Stimulated activated effector memory CD8-positive, alpha-beta T cell treated with anti-CD3 and anti-CD28 coated beads, Interleukin-12 subunit alpha, Interleukin-12 subunit beta, amount 100 ng/mL, for 72 hours (primary cell): ENCODE results near the gene IL2RA.
A peak's percentile ranks its signal among the peaks of the same experiment; 100 is the strongest.

ENCODE experiments used
- ATAC-seq: fragments of 150-1000 bp; cut with Tn5 transposase; 2 replicates; pipeline ENCODE4 v1.10.0; 2021
- DNase-seq, 2 donors: peaks; one replicate each; pipeline ENCODE4 v3.0.0; 2021 to 2022; ENCODE audit warnings: low spot score in 2 of 2
- H3K27ac Mint-ChIP-seq: one replicate; pipeline ENCODE4 v1.8.0; 2022; ENCODE audit warnings: mild to moderate bottlenecking, mixed read lengths
- H3K36me3 Mint-ChIP-seq: one replicate; pipeline ENCODE4 v1.8.0; 2022; ENCODE audit warnings: mild to moderate bottlenecking, mixed read lengths
- H3K4me1 Mint-ChIP-seq: one replicate; pipeline ENCODE4 v1.8.0; 2022; ENCODE audit warnings: mixed read lengths
- H3K4me3 Mint-ChIP-seq: one replicate; pipeline ENCODE4 v1.8.0; 2022; ENCODE audit warnings: mild to moderate bottlenecking, mixed read lengths
- H3K9me3 Mint-ChIP-seq: one replicate; pipeline ENCODE4 v1.8.0; 2022; ENCODE audit warnings: mixed read lengths

IL2RA gene

GRCh38 chr10:5981529-5981928 is 80.6 kb downstream of the IL2RA start:
- Mint-ChIP-seq H3K36me3 (peaks cover under 1% of the 10 kb centered on the region), H3K4me3 (no peak overlapping the region), H3K9me3 (no peaks in the 10 kb centered on the region), H3K27ac (no peak overlapping the region), H3K4me1 (peaks cover 6% of the 10 kb centered on the region)
- ATAC-seq (no peak), DNase-seq (peak in 1 of 2 donors; percentile 43)

DNA sequence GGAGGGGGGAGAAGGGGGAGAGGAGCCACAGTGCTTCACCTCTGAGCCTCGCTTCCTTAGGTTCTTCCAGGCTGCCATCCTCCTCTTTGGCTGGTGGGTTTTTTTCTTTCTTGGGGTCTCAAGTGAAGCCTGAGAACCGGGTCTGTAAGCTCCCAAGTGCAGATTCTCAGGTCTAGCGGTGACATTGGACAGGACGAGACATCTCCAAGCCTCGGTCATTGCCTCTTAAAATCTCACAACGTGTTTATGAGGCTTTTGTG is 84.0 kb downstream of the IL2RA start:
- Mint-ChIP-seq H3K27ac (peak overlapping the region; percentile 20), H3K4me1 (peaks cover 20% of the 10 kb centered on the region), H3K9me3 (no peaks in the 10 kb centered on the region), H3K36me3 (peaks cover 22% of the 10 kb centered on the region), H3K4me3 (peak overlapping the region; percentile 88)
- DNase-seq, result no peak
- no peak for ATAC-seq

- H3K9me3 Mint-ChIP-seq, result no peaks in the 10 kb centered on the region
- peaks cover 25% of the 10 kb centered on the region for H3K4me1 Mint-ChIP-seq
- H3K36me3 Mint-ChIP-seq, result peaks cover 22% of the 10 kb centered on the region
- peak within 1 kb of the TSS; percentile 93 for H3K27ac Mint-ChIP-seq
- peak; percentile 78 to 93 for DNase-seq
- H3K4me3 Mint-ChIP-seq, result peak within 1 kb of the TSS; percentile 88
- ATAC-seq, result peak; percentile 86
Observed at GRCh38 chr10:5977471-5978229, 84.5 kb downstream of the IL2RA start, which contains the start of gene IL15RA. Gene IL15RA (minus strand): TSS chr10:5977543. CDS start chr10:5977492, 51 bp downstream.

DNA sequence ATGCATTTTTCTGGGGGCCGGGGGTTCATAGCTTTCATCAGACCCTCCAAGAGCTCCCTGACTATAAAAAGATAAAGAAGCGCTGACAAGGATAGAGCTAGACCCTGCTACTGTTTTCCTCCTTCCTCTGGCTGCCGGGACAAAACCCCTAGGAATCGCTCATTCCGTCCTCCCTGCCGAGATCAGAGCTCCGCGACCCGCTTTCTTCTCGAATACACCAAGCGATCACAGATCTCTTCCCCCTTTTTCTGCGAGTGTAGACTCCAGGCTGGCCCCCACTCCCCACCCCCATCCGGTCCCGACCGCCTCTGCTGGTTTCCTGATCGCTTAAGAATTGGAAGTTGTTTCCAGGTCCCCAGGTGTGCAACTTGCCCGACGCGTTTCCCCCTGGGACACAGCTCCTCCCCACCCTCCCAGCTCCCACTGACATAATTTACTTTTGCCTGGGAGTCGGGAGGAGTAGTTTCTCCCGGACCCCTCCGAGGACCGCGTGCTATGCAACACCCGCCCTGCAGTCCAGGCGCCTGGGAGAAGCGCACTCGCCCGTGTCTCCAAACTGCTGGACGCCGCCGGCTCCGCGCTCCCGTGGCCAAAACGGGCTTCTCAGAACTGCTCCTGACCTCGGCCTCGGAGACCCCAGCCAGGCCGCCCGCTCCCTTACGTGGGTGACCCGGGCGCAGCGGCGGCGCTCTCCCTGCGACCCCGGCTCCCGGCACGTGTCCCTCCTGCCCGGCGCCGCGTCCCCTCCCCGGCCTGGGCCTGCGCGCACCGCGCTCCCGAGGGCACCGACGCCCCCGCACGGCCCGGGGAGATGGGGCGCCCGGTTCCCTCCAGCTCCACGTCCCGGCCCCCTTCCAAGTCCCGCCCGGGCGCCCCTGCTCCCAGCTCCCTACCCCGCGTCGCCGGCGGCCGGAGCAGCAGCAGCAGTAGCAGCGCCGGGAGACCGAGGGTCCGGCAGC is 85.4 kb downstream of the IL2RA start:
- H3K27ac Mint-ChIP-seq, result peak overlapping the region; percentile 93
- H3K4me3 Mint-ChIP-seq, result peak overlapping the region; percentile 88
- H3K9me3 Mint-ChIP-seq, result no peaks in the 10 kb centered on the region
- H3K4me1 Mint-ChIP-seq, result peaks cover 34% of the 10 kb centered on the region
- H3K36me3 Mint-ChIP-seq, result peaks cover 22% of the 10 kb centered on the region
- peak; percentile 18 to 73 for DNase-seq
- peak; percentile 3 for ATAC-seq

DNA sequence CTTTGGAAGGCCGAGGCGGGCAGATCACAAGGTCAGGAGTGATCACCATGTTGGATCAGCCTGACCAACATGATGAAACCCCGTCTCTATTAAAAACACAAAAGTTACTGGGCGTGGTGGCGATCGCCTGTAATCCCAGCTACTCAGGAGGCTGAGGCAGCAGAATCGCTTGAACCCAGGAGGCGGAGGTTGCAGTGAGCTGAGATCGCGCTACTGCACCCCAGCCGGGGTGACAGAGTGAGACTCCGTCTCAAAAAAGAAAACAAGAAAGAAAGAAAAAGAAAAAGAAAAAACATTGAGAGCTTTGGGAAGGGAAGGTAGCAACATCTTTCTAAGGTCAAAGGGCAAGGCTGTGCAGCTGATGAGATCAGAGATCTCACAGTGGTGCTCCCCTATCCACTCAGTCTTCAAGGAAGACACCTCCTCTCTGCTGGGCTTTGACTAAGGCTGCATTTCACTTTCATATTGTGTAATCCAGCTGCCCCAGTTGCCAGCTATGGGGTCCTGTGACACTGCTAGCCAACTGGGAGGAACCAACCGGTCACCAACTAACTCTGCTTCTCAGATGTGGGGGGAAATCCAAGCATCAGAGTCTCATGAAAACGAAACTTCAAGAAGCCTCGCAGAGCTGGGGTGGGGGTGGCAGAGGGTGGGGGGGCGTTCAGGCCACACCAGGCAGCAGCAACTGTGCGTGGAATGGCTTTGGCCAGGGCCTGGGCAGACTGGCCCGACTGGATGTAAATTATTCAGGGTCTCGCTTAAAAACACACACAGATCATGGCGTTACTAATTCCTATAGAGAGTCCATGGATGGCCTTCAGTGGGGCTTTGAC is 86.3 kb downstream of the IL2RA start:
- DNase-seq (peak; percentile 47 to 82), ATAC-seq (peak; percentile 89)
- Mint-ChIP-seq H3K9me3 (no peaks in the 10 kb centered on the region), H3K4me3 (peak overlapping the region; percentile 88), H3K27ac (peak overlapping the region; percentile 93), H3K36me3 (peaks cover 22% of the 10 kb centered on the region), H3K4me1 (peaks cover 43% of the 10 kb centered on the region)

DNA sequence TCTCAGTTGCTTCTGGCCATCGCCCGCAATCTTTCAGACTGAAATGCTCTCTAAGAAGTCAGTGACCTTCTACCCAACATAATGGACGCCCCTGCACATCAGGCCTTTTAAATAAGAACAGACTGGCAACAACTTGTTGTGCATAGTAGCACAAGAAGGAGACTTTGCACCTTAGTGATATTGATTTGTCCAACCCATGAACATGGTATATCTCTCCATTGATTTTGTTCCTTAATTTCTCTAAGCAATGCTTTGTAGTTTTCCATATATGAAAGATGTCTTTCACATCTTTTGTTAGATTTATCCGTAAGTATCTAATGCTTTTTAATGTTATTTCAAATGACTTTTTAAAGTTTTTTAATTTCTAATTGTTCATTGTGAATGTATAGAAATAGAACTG is 89.1 kb downstream of the IL2RA start:
- Mint-ChIP-seq H3K4me1 (peaks cover 47% of the 10 kb centered on the region), H3K9me3 (no peaks in the 10 kb centered on the region), H3K36me3 (peaks cover 22% of the 10 kb centered on the region), H3K27ac (no peak overlapping the region), H3K4me3 (no peak overlapping the region)
- no peak for ATAC-seq
- peak in 1 of 2 donors; percentile 30 for DNase-seq

DNA sequence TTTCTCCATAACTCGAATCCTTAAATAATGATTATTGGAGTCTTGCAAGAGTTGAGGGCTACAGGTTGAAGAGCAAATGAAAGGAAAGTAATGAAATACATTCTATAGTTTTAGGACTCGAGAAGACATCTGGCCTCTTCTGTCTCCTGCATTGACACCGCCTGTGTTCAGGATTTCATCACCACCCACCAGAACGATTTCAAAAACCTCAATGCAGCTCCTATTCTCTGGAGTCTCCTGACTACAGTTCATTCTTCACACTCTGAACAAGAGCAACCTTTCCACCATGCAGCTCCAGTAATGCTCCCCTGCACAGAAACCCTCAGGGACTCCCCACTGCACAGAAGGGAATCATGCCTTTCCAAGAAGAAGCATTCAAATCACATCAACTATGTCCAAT is 90.3 kb downstream of the IL2RA start:
- Mint-ChIP-seq H3K36me3 (peaks cover 22% of the 10 kb centered on the region), H3K4me1 (peaks cover 50% of the 10 kb centered on the region), H3K4me3 (peak overlapping the region; percentile 68)

GRCh38 chr10:5971315-5971832 is 90.8 kb downstream of the IL2RA start:
- peaks cover 19% of the 10 kb centered on the region for H3K36me3 Mint-ChIP-seq
- no peaks in the 10 kb centered on the region for H3K9me3 Mint-ChIP-seq
- DNase-seq (no peak), ATAC-seq (peak; percentile 69)
- H3K4me1 Mint-ChIP-seq, result peaks cover 50% of the 10 kb centered on the region
- peak overlapping the region; percentile 68 for H3K4me3 Mint-ChIP-seq
- peak overlapping the region; percentile 93 for H3K27ac Mint-ChIP-seq

More for the DNA sequence above, 90.3 kb downstream of the IL2RA start:
- no peaks in the 10 kb centered on the region for H3K9me3 Mint-ChIP-seq
- DNase-seq (no peak), ATAC-seq (no peak)
- H3K27ac Mint-ChIP-seq, result peak overlapping the region; percentile 93

DNA sequence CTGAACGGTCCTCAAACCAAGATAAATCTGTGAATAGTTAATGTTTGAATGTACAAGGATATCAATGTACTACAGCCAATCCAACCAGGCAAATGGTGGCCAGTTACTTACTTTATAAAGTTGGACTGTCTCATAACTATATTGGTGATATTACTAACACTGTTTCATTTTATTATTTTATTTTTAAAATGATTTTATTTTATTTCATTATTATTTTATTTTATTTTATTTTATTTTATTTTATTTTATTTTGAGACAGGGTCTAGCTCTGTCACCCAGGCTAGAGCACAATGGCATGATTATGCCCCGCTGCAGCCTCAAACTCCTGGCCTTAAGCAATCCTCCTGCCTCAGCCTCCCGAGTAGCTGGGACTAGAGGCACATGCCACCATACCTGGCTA is 91.6 kb downstream of the IL2RA start:
- no peak for ATAC-seq
- no peak overlapping the region for H3K27ac Mint-ChIP-seq
- H3K4me1 Mint-ChIP-seq, result peaks cover 45% of the 10 kb centered on the region
- no peak for DNase-seq
- no peaks in the 10 kb centered on the region for H3K9me3 Mint-ChIP-seq
- no peak overlapping the region for H3K4me3 Mint-ChIP-seq
- peaks cover 11% of the 10 kb centered on the region for H3K36me3 Mint-ChIP-seq

DNA sequence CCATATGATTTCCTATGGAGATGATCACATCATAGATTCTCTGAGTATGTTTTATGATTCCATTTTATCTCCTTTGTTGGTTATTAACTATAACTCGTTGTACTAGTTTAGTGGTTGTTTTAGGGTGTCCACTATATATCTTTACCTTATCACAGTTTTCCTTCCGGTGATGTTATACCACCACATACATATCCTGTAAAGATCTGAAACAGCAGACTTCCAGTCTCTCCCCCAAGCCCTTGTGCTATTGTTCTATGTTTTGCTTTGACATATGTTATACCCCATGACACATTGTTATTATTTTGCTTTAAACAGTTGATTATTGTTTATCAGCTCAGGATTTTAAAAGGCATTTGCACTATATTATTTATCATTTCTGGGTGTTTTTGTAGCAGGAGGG is 92.1 kb downstream of the IL2RA start:
- ATAC-seq (no peak), DNase-seq (no peak)
- no peak overlapping the region for H3K4me3 Mint-ChIP-seq
- H3K9me3 Mint-ChIP-seq, result no peaks in the 10 kb centered on the region
- H3K36me3 Mint-ChIP-seq, result peaks cover 10% of the 10 kb centered on the region
- H3K4me1 Mint-ChIP-seq, result peaks cover 40% of the 10 kb centered on the region
- H3K27ac Mint-ChIP-seq, result no peak overlapping the region

- Mint-ChIP-seq H3K9me3 (no peaks in the 10 kb centered on the region), H3K4me1 (peaks cover 37% of the 10 kb centered on the region), H3K36me3 (peaks cover 11% of the 10 kb centered on the region), H3K27ac (peak overlapping the region; percentile 48), H3K4me3 (no peak overlapping the region)
- DNase-seq, result no peak
- ATAC-seq, result no peak
Observed at GRCh38 chr10:5968681-5969453, 93.3 kb downstream of the IL2RA start.

DNA sequence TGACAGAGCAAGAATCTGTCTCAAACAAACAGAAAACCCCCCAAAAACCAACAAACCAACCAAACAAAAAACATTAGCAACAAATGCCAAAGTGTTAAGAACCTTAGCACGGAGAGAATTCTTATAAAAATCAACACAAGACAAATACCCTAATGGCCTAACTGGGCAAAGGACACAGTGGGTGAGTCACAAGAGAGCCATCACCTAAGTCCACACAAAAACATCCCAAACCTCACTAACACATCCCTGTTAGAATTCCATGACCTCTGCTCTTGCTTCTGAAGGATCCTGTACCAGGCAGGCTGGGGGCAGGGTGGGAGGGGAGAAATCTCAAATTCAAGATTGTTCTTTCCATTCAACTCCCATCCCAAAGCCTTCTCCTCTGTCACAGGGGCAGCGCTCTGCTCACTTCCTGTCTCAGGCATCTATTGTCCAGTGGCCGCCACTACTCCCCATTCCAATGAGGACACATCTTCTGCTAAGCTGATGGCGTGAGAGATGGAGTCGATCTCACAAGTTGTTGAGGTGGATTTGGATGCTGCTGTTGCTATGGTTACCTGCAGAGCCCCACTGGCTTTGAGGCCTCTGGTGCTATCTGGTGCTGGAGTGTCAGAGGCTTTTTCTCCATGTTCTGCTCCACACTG is 94.0 kb downstream of the IL2RA start:
- DNase-seq (no peak), ATAC-seq (no peak)
- Mint-ChIP-seq H3K27ac (peak overlapping the region; percentile 48), H3K36me3 (peaks cover 14% of the 10 kb centered on the region), H3K9me3 (no peaks in the 10 kb centered on the region), H3K4me1 (peaks cover 35% of the 10 kb centered on the region), H3K4me3 (no peak overlapping the region)

DNA sequence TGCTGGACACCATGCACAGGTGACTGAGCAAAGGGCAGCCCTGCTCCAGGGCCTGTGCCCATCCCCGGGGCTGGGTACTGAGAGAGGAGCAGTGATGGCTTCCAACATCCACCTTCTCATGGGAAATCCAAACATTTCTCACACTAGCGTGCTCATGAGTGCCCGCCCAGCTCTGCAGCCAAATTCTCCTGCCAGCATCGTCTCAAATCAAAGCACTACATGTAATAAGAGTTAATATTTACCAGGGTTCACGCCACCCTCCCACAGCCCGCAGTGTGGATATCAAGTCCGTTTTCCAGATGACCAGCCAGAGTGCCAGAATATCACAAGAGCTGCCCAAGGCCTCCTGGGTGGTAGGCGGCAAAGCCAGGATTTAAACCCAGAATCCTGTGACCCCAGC is 96.9 kb downstream of the IL2RA start:
- ATAC-seq (no peak), DNase-seq (no peak)
- Mint-ChIP-seq H3K4me1 (peaks cover 11% of the 10 kb centered on the region), H3K4me3 (no peak overlapping the region), H3K9me3 (no peaks in the 10 kb centered on the region), H3K36me3 (peaks cover 30% of the 10 kb centered on the region), H3K27ac (no peak overlapping the region)

DNA sequence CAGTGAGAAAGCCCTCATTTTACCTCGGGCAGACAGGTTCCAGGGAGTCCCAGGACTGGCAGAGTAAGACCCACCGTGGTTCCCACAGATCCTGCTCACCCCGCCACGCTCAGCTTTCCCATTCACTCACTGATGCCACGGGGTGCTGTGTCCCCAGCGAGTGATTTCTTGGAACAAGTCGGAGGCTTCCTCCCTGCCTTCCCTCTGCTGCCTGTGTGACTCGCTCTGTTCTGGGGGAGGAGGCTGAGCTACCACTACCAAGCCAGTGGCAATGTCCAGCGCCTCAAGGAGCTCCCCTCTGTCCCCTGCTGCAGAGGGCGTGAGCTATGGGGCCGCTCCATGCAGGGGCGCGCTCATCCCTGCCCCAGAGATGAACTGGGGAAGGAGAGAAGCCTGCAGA is 97.4 kb downstream of the IL2RA start:
- no peak overlapping the region for H3K4me3 Mint-ChIP-seq
- H3K36me3 Mint-ChIP-seq, result peaks cover 35% of the 10 kb centered on the region
- DNase-seq (no peak), ATAC-seq (no peak)
- no peak overlapping the region for H3K27ac Mint-ChIP-seq
- peaks cover 11% of the 10 kb centered on the region for H3K4me1 Mint-ChIP-seq
- no peaks in the 10 kb centered on the region for H3K9me3 Mint-ChIP-seq
